GM23338 (cell line): ENCODE measurements around the gene MYO3B. TPM values are rescaled to one million over a fixed set of nuclear protein-coding genes. Genes with fewer than 3 reads are reported as not detected.

Source experiments
- ATAC-seq: fragments of 200-7000 bp; cut with Tn5 transposase; 3 replicates; pipeline ENCODE4 v1.9.1; 2020
- DNase-seq: peaks from one replicate; pipeline ENCODE4 v3.0.0-alpha.2; 2015; ENCODE audit warnings: low spot score
- H2AFZ ChIP-seq: fragments of 200-600 bp; sonication (generic); 2 replicates; pipeline ENCODE4 v1.8.0; 2016; ENCODE audit warnings: antibody characterized with exemption, mild to moderate bottlenecking, moderate library complexity
- H3F3A ChIP-seq: fragments of 200-600 bp; sonication (generic); replicated peaks from 2 replicates; pipeline ENCODE4 v1.8.0; 2017; ENCODE audit warnings: antibody characterized with exemption, mixed run types, low read depth
- H3K27ac ChIP-seq: fragments of 200-600 bp; sonication (generic); 2 replicates; pipeline ENCODE4 v1.6.1; 2016; ENCODE audit warnings: low read depth
- H3K27me3 ChIP-seq: fragments of 200-600 bp; sonication (generic); 2 replicates; pipeline ENCODE4 v1.8.0; 2016; ENCODE audit warnings: mild to moderate bottlenecking, mixed run types, moderate library complexity; ENCODE audit not compliant: insufficient read depth
- H3K36me3 ChIP-seq: fragments of 200-600 bp; sonication (generic); 2 replicates; pipeline ENCODE4 v1.8.0; 2016; ENCODE audit warnings: mild to moderate bottlenecking; ENCODE audit not compliant: insufficient read depth
- H3K4me1 ChIP-seq: fragments of 200-600 bp; sonication (generic); 2 replicates; pipeline ENCODE4 v1.8.0; 2016; ENCODE audit warnings: mild to moderate bottlenecking, moderate library complexity; ENCODE audit not compliant: insufficient read depth
- H3K4me2 ChIP-seq: fragments of 200-600 bp; sonication (generic); 2 replicates; pipeline ENCODE4 v1.7.1; 2017; ENCODE audit warnings: mixed run types
- H3K4me3 ChIP-seq: fragments of 200-600 bp; sonication (generic); 2 replicates; pipeline ENCODE4 v1.6.1; 2016; ENCODE audit warnings: mixed run types
- H3K79me2 ChIP-seq: fragments of 200-600 bp; sonication (generic); replicated peaks from 2 replicates; pipeline ENCODE4 v1.8.0; 2017; ENCODE audit warnings: mild to moderate bottlenecking; ENCODE audit not compliant: insufficient read depth
- H3K9me2 ChIP-seq: fragments of 200-600 bp; sonication (generic); 2 replicates; pipeline ENCODE4 v1.8.0; 2017; ENCODE audit not compliant: insufficient read depth
- H4K20me1 ChIP-seq: fragments of 200-600 bp; sonication (generic); replicated peaks from 2 replicates; pipeline ENCODE4 v1.8.0; 2017; ENCODE audit warnings: mild to moderate bottlenecking; ENCODE audit not compliant: insufficient read depth
- H3K27ac Mint-ChIP-seq: 2 replicates; pipeline ENCODE4 v1.8.0; 2020; ENCODE audit warnings: inconsistent platforms, mild to moderate bottlenecking, moderate library complexity, mixed read lengths
- H3K27me3 Mint-ChIP-seq: 3 replicates; pipeline ENCODE4 v1.8.0; 2022; ENCODE audit warnings: low read depth, mild to moderate bottlenecking, moderate library complexity, mixed read lengths, inconsistent platforms; ENCODE audit not compliant: insufficient read depth, poor library complexity
- H3K36me3 Mint-ChIP-seq: 3 replicates; pipeline ENCODE4 v1.8.0; 2021; ENCODE audit warnings: low read depth, mild to moderate bottlenecking, inconsistent platforms, moderate library complexity, mixed read lengths
- H3K4me1 Mint-ChIP-seq: 3 replicates; pipeline ENCODE4 v1.8.0; 2020; ENCODE audit warnings: mild to moderate bottlenecking, inconsistent platforms, mixed read lengths
- H3K4me3 Mint-ChIP-seq: 3 replicates; pipeline ENCODE4 v1.8.0; 2021; ENCODE audit warnings: moderate library complexity, mild to moderate bottlenecking, inconsistent platforms, mixed read lengths
- H3K9me3 Mint-ChIP-seq: 3 replicates; pipeline ENCODE4 v1.8.0; 2020; ENCODE audit warnings: moderate library complexity, mild to moderate bottlenecking, inconsistent platforms, mixed read lengths
- CREB1 ChIP-seq: fragments of 250-450 bp; sonication (Bioruptor Pico); IDR thresholded peaks from 2 replicates; pipeline ENCODE4 v1.5.0; 2020; ENCODE audit warnings: low read depth, mild to moderate bottlenecking, moderate library complexity
- CTCF ChIP-seq, 2 experiments: fragments of 200-600 bp in 1 of 2; sonication (generic) in 1 of 2; conservative IDR thresholded peaks; 2 replicates each; pipeline versions ENCODE4 v1.5.1 to v1.6.1; 2016 to 2017; ENCODE audit warnings: antibody characterized with exemption in 2 of 2, low read depth in 2 of 2, mild to moderate bottlenecking in 2 of 2, moderate library complexity in 1 of 2
- ETS1 ChIP-seq: IDR thresholded peaks from 2 replicates; pipeline ENCODE4 v1.6.1; 2016; ENCODE audit warnings: antibody characterized with exemption
- EZH2 ChIP-seq: fragments of 200-600 bp; sonication (generic); IDR thresholded peaks from one replicate; pipeline ENCODE4 v1.8.0; 2017; ENCODE audit warnings: antibody characterized with exemption, mild to moderate bottlenecking, low read depth; ENCODE audit not compliant: unreplicated experiment
- EZH2phosphoT487 ChIP-seq: fragments of 200-600 bp; sonication (generic); IDR thresholded peaks from one replicate; pipeline ENCODE4 v1.8.1; 2018; ENCODE audit warnings: antibody characterized with exemption; ENCODE audit not compliant: unreplicated experiment
- NANOG ChIP-seq: IDR thresholded peaks from 2 replicates; pipeline ENCODE4 v1.6.1; 2016; ENCODE audit warnings: antibody characterized with exemption, borderline replicate concordance
- POLR2AphosphoS5 ChIP-seq: IDR thresholded peaks from 2 replicates; pipeline ENCODE4 v1.6.1; 2016; ENCODE audit warnings: antibody characterized with exemption, low read depth
- REST ChIP-seq: IDR thresholded peaks from one replicate; pipeline ENCODE4 v1.6.1; 2018; ENCODE audit warnings: antibody characterized with exemption; ENCODE audit not compliant: unreplicated experiment
- STAT1 ChIP-seq: IDR thresholded peaks from one replicate; pipeline ENCODE4 v1.6.1; 2016; ENCODE audit warnings: antibody characterized with exemption; ENCODE audit not compliant: unreplicated experiment
- ZNF114 ChIP-seq: fragments of 250-450 bp; sonication (Bioruptor Pico); IDR thresholded peaks from 2 replicates; pipeline ENCODE4 v1.5.0; 2020; ENCODE audit warnings: mild to moderate bottlenecking, moderate library complexity
- ZNF331 ChIP-seq: fragments of 250-450 bp; sonication (Bioruptor Pico); IDR thresholded peaks from 2 replicates; pipeline ENCODE4 v1.5.0; 2020; ENCODE audit warnings: low read depth, mild to moderate bottlenecking, moderate library complexity
- ZNF462 ChIP-seq: fragments of 250-450 bp; sonication (Bioruptor Pico); IDR thresholded peaks from 2 replicates; pipeline ENCODE4 v1.5.0; 2020; ENCODE audit warnings: mild to moderate bottlenecking, moderate library complexity
- polyA plus RNA-seq: library from polyadenylated mRNA; unstranded; fragments of >200 nt; fragmentation: Nextera tagmentation; extraction: Ambion mirVana; gene quantifications from 2 replicates; pipeline ENCODE4 v1.2.1, GENCODE V29; 2016
- total RNA-seq: library from RNA; depleted of rRNA; stranded (reverse); fragments of >200 nt; shearing (Covaris generic); gene quantifications from 2 replicates; pipeline ENCODE4 v1.2.3, GENCODE V29; 2014

MYO3B gene
- total and polyA plus RNA-seq, 2 experiments from 2014 or later: 0.42 TPM; not detected in 1

- TF ChIP-seq ZNF462 (CRISPR knock-in tag) (no peak), ZNF331 (CRISPR knock-in tag) (no peak)
Measured at GRCh38 chr2:170226216-170226615, 48.3 kb downstream of the MYO3B start (continued).

GRCh38 chr2:170227507-170227947, 49.6 kb downstream of the MYO3B start:
- H3K36me3 Mint-ChIP-seq: no peaks in the 10 kb centered on the region
- H3K4me1 ChIP-seq: peaks cover 7% of the 10 kb centered on the region
- no peaks in the 10 kb centered on the region for H3K9me3 Mint-ChIP-seq
- peaks cover 7% of the 10 kb centered on the region for H3K4me1 Mint-ChIP-seq
- no peak overlapping the region for H3K27ac ChIP-seq
- H3K4me2 ChIP-seq: no peak overlapping the region
- H3K36me3 ChIP-seq: no peaks in the 10 kb centered on the region
- H3K27ac Mint-ChIP-seq: no peak overlapping the region
- peaks cover 5% of the 10 kb centered on the region; the same call in 1 of the 2 replicates for H3K9me2 ChIP-seq
- no peaks in the 10 kb centered on the region for H4K20me1 ChIP-seq
- ATAC-seq: no peak
- no peak overlapping the region for H3K4me3 ChIP-seq
- H3K4me3 Mint-ChIP-seq: no peak overlapping the region
- no peaks in the 10 kb centered on the region for H3K27me3 Mint-ChIP-seq
- no peak for DNase-seq
- H3K27me3 ChIP-seq: no peaks in the 10 kb centered on the region
- peak overlapping the region; percentile 40; the same call in 1 of the 2 replicates for H2AFZ ChIP-seq
- no peaks in the 10 kb centered on the region for H3F3A ChIP-seq
- H3K79me2 ChIP-seq: no peaks in the 10 kb centered on the region
- TF ChIP-seq REST: no peak
- TF ChIP-seq STAT1: no peak
- no peak for TF ChIP-seq EZH2
- TF ChIP-seq CTCF (conservative IDR thresholded peaks at IDR 0.05; ENCODE audit: low read depth in 2 of 2): no peak
- no peak for TF ChIP-seq NANOG
- TF ChIP-seq ZNF331 (CRISPR knock-in tag): no peak
- no peak for TF ChIP-seq CREB1 (CRISPR knock-in tag)
- no peak for TF ChIP-seq ETS1
- TF ChIP-seq EZH2phosphoT487: no peak
- TF ChIP-seq POLR2AphosphoS5: no peak
- TF ChIP-seq ZNF114 (CRISPR knock-in tag): no peak
